Psoas muscle (tissue), 8 donors: ENCODE data around the gene APC. TPM values are rescaled to one million over a fixed set of nuclear protein-coding genes. Genes with fewer than 3 reads are reported as not detected.

Source experiments
- ATAC-seq, 4 donors: fragments of 200-7000 bp; cut with Tn5 transposase; one replicate each; pipeline ENCODE4 v1.9.1; 2020; ENCODE audit warnings: moderate library complexity in 3 of 4, mild to moderate bottlenecking in 2 of 4
- DNase-seq, 2 donors: peaks; one replicate each; pipeline ENCODE4 v3.0.0-alpha.2; 2020
- H3K27ac ChIP-seq: fragments of 200-600 bp; one replicate; pipeline ENCODE4 v1.8.0; 2022
- H3K27me3 ChIP-seq, 3 donors: fragments of 200-600 bp in 1 of 3; one replicate each; pipeline versions ENCODE4 v1.6.1 to v1.8.0; 2013 to 2022; ENCODE audit warnings: low read length in 2 of 3, mild to moderate bottlenecking in 2 of 3, moderate library complexity in 1 of 3; ENCODE audit not compliant: insufficient read depth in 3 of 3
- H3K36me3 ChIP-seq, 2 donors: fragments of 200-600 bp in 1 of 2; one replicate each; pipeline versions ENCODE4 v1.6.1 to v1.8.0; 2013 to 2022; ENCODE audit warnings: low read depth in 1 of 2, mild to moderate bottlenecking in 1 of 2, moderate library complexity in 1 of 2; ENCODE audit not compliant: insufficient read depth in 1 of 2
- H3K4me1 ChIP-seq: fragments of 200-600 bp; one replicate; pipeline ENCODE4 v1.8.0; 2022
- H3K4me3 ChIP-seq: fragments of 200-600 bp; one replicate; pipeline ENCODE4 v1.8.0; 2022; ENCODE audit warnings: mild to moderate bottlenecking
- H3K9me3 ChIP-seq: fragments of 200-600 bp; one replicate; pipeline ENCODE4 v1.8.0; 2022
- CTCF ChIP-seq: fragments of 200-600 bp; IDR thresholded peaks from one replicate; pipeline ENCODE4 v1.8.0; 2022; ENCODE audit warnings: antibody characterized with exemption
- WGBS, 3 donors: extraction: QIAGEN DNeasy Blood & Tissue Kit; methylation state at CpG; one replicate each; pipeline versions ENCODE4 v1.1.6 to v1.1.7; 2013; 5-methylcytosine and 5-hydroxymethylcytosine counted together
- intact Hi-C, 2 donors: fragments of 100-400 bp; cut with DNase I; formaldehyde crosslinking; loops; one replicate each; pipeline versions ENCODE4 v1.11.0 to v1.14.2; 2022
- polyA plus RNA-seq, 3 donors: library from polyadenylated mRNA; stranded (reverse); fragments of 200-250 nt; gene quantifications; one replicate each; pipeline ENCODE4 v1.2.3, GENCODE V29; 2013
- total RNA-seq, 4 donors: library from RNA; stranded (reverse); fragmentation: NEBNext Ultra II Directional in 2 of 4; extraction: Animal tissue kit (Norgen Biotek cat#: 25700) in 2 of 4; gene quantifications; one replicate each; pipeline versions ENCODE4 v1.2.1 to v1.2.4, GENCODE V29; 2021 to 2023
- donor health status: healthy with polysubstance abuse.
- donor health status: DM: no; HTN: no; CAD: no; lungs with moderate emphysema.
- donor health status: Bipolar disorder and iron deficiency.
- donor health status: healthy.
- donor health status: DM: yes; HTN: yes; CAD: no.
- donor health status: DM: no; HTN: no; CAD: no.
- donor health status: DM: no; HTN: no; CAD: no.
- donor health status: DM: yes; HTN: yes; CAD: no.

APC gene
- total and polyA plus RNA-seq, 7 donors = 5.2 to 37.0 (median 27.0) TPM

GRCh38 chr5:112742424-112742823 lies 4.7 kb downstream of the APC start:
- Histone ChIP-seq H3K27ac (no peak overlapping the region), H3K27me3 (no peaks in the 10 kb centered on the region), H3K9me3 (no peaks in the 10 kb centered on the region), H3K4me3 (no peak overlapping the region), H3K36me3 (no peaks in the 10 kb centered on the region), H3K4me1 (peaks cover 3% of the 10 kb centered on the region)
- no peak for ATAC-seq
- 79 to 88% (median 84%) methylated on average over 3 of the region's 3 CpGs for WGBS, 3 donors
- intact Hi-C loops = no loop called here
- DNase-seq = no peak
- TF ChIP-seq CTCF = no peak

GRCh38 chr5:112743631-112744030 lies 5.9 kb downstream of the APC start:
- TF ChIP-seq CTCF = no peak
- no peaks in the 10 kb centered on the region for H3K9me3 ChIP-seq
- DNase-seq (no peak), ATAC-seq (no peak)
- no peaks in the 10 kb centered on the region for H3K27me3 ChIP-seq
- WGBS, 3 donors = 79 to 91% (median 83%) methylated on average over 4 of the region's 4 CpGs
- H3K4me1 ChIP-seq = peaks cover 3% of the 10 kb centered on the region
- intact Hi-C loops = no loop called here
- no peaks in the 10 kb centered on the region for H3K36me3 ChIP-seq
- no peak overlapping the region for H3K4me3 ChIP-seq
- no peak overlapping the region for H3K27ac ChIP-seq

GRCh38 chr5:112752335-112752734 lies 14.7 kb downstream of the APC start:
- no peaks in the 10 kb centered on the region for H3K36me3 ChIP-seq
- DNase-seq = no peak
- WGBS, 3 donors = 45 to 55% (median 51%) methylated on average over 1 of the region's 1 CpG
- ATAC-seq = no peak
- H3K9me3 ChIP-seq = no peaks in the 10 kb centered on the region
- TF ChIP-seq CTCF = no peak
- H3K27me3 ChIP-seq = no peaks in the 10 kb centered on the region
- H3K4me1 ChIP-seq = peaks cover 5% of the 10 kb centered on the region
- H3K4me3 ChIP-seq = no peak overlapping the region
- H3K27ac ChIP-seq = no peak overlapping the region
- intact Hi-C loops = no loop called here

- no peak for ATAC-seq
Measured at GRCh38 chr5:112755703-112756102, 18.0 kb downstream of the APC start.

More at GRCh38 chr5:112755703-112756102, 18.0 kb downstream of the APC start:
- no peaks in the 10 kb centered on the region for H3K9me3 ChIP-seq
- DNase-seq = no peak
- 78 to 83% (median 79%) methylated on average over 2 of the region's 2 CpGs for WGBS, 3 donors
- TF ChIP-seq CTCF = no peak
- intact Hi-C loops = loop anchor here (2.0 to 5.0 kb wide), 2 partner anchors 48 to 205 kb away; no protein-coding TSS in a partner anchor
- peaks cover 0 to 11% of the 10 kb centered on the region in 2 donors for H3K36me3 ChIP-seq
- H3K27ac ChIP-seq = no peak overlapping the region
- H3K4me1 ChIP-seq = peaks cover 3% of the 10 kb centered on the region
- H3K4me3 ChIP-seq = no peak overlapping the region
- no peaks in the 10 kb centered on the region for H3K27me3 ChIP-seq
